ENCODE results near the gene SYT8.

DNA sequence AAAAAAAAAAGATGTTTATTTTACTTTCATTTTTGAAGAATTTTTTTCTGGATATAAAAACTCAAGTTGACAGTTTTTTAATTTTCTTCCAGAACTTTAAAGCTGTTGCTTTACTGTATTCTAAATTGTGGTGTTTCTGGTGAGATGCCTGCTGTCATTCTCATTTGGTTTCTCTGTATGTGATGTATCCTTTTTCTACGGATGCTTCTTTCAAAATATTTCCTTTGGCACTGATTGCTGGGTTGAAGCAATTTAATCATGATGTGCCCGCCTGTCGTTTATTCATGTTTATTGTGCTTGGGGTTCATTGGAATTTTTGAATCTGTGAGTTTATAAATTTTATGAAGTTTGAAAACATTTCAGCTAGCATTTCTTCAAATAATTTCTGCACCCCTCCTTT is 41.7 kb upstream of the SYT8 start:
- TF ChIP-seq POLR2AphosphoS5 (IDR thresholded peaks at IDR 0.05; ENCODE audit: low read depth, low read length) (no peak), FOXM1 (IDR thresholded peaks at IDR 0.05; ENCODE audit: low read depth) (no peak), EZH2phosphoT487 (IDR thresholded peaks at IDR 0.05; ENCODE audit: borderline replicate concordance, low read depth) (no peak), REST (IDR thresholded peaks at IDR 0.05; ENCODE audit: low read depth, low read length) (no peak), RAD21 (IDR thresholded peaks at IDR 0.05; ENCODE audit: low read length) (no peak), TAF1 (IDR thresholded peaks at IDR 0.05; ENCODE audit: borderline replicate concordance, low read depth, low read length) (no peak), JUND (IDR thresholded peaks at IDR 0.05) (no peak)
- TF ChIP-seq, protein P1, sequence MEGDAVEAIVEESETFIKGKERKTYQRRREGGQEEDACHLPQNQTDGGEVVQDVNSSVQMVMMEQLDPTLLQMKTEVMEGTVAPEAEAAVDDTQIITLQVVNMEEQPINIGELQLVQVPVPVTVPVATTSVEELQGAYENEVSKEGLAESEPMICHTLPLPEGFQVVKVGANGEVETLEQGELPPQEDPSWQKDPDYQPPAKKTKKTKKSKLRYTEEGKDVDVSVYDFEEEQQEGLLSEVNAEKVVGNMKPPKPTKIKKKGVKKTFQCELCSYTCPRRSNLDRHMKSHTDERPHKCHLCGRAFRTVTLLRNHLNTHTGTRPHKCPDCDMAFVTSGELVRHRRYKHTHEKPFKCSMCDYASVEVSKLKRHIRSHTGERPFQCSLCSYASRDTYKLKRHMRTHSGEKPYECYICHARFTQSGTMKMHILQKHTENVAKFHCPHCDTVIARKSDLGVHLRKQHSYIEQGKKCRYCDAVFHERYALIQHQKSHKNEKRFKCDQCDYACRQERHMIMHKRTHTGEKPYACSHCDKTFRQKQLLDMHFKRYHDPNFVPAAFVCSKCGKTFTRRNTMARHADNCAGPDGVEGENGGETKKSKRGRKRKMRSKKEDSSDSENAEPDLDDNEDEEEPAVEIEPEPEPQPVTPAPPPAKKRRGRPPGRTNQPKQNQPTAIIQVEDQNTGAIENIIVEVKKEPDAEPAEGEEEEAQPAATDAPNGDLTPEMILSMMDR (IDR thresholded peaks at IDR 0.05): no peak
- TF ChIP-seq, protein P2, sequence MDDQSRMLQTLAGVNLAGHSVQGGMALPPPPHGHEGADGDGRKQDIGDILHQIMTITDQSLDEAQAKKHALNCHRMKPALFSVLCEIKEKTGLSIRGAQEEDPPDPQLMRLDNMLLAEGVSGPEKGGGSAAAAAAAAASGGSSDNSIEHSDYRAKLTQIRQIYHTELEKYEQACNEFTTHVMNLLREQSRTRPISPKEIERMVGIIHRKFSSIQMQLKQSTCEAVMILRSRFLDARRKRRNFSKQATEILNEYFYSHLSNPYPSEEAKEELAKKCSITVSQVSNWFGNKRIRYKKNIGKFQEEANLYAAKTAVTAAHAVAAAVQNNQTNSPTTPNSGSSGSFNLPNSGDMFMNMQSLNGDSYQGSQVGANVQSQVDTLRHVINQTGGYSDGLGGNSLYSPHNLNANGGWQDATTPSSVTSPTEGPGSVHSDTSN (IDR thresholded peaks at IDR 0.05): no peak
- TF ChIP-seq, protein P3, sequence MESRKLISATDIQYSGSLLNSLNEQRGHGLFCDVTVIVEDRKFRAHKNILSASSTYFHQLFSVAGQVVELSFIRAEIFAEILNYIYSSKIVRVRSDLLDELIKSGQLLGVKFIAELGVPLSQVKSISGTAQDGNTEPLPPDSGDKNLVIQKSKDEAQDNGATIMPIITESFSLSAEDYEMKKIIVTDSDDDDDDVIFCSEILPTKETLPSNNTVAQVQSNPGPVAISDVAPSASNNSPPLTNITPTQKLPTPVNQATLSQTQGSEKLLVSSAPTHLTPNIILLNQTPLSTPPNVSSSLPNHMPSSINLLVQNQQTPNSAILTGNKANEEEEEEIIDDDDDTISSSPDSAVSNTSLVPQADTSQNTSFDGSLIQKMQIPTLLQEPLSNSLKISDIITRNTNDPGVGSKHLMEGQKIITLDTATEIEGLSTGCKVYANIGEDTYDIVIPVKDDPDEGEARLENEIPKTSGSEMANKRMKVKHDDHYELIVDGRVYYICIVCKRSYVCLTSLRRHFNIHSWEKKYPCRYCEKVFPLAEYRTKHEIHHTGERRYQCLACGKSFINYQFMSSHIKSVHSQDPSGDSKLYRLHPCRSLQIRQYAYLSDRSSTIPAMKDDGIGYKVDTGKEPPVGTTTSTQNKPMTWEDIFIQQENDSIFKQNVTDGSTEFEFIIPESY (IDR thresholded peaks at IDR 0.05; ENCODE audit: borderline replicate concordance, low read depth): no peak
